HepG2 (cell line): ENCODE measurements around the gene ZFYVE28. TPM values are rescaled to one million over a fixed set of nuclear protein-coding genes. Genes with fewer than 3 reads are reported as not detected.

Experiments
- E2F5 ChIP-seq: sonication (generic); formaldehyde crosslinking; conservative IDR thresholded peaks from 2 replicates; pipeline ENCODE4 v1.4.0; 2020; ENCODE audit warnings: missing genetic modification reagents
- GTF3A ChIP-seq: sonication (generic); formaldehyde crosslinking; conservative IDR thresholded peaks from 2 replicates; pipeline ENCODE4 v1.4.0; 2020; ENCODE audit warnings: mild to moderate bottlenecking, missing genetic modification reagents
- KAT2B ChIP-seq: fragments of 150-350 bp; IDR thresholded peaks from 2 replicates; pipeline ENCODE4 v1.6.1; 2014; ENCODE audit warnings: low read depth, low read length, borderline replicate concordance
- KDM5B ChIP-seq: sonication (generic); formaldehyde crosslinking; IDR thresholded peaks from 2 replicates; pipeline ENCODE4 v1.4.0; 2020; ENCODE audit warnings: missing genetic modification reagents, mild to moderate bottlenecking, borderline replicate concordance
- ZBED4 ChIP-seq: sonication (generic); formaldehyde crosslinking; IDR thresholded peaks from 2 replicates; pipeline ENCODE4 v1.4.0; 2020; ENCODE audit warnings: missing genetic modification reagents, borderline replicate concordance
- ZNF530 ChIP-seq: sonication (generic); formaldehyde crosslinking; IDR thresholded peaks from 2 replicates; pipeline ENCODE4 v1.5.0; 2020; ENCODE audit warnings: low read depth, mild to moderate bottlenecking, missing genetic modification reagents
- polyA plus RNA-seq, 8 experiments: library from polyadenylated mRNA; depleted of rRNA in 3 of 8; stranded (reverse) in 7 of 8; unstranded in 1 of 8; fragments of >200 nt; fragmentation: Illumina TruSeq in 4 of 8; extraction: Trizol in 4 of 8; gene quantifications; 2 replicates each; pipeline versions ENCODE4 v1.2.1 to v1.2.3, GENCODE V29; 2011 to 2016; ENCODE audit warnings: low read depth in 4 of 8, missing spikeins in 1 of 8, mixed read lengths in 1 of 8; ENCODE audit not compliant: insufficient read depth in 1 of 8
- total RNA-seq, 5 experiments: library from RNA; depleted of rRNA; stranded (reverse); fragments of >200 nt; fragmentation: Illumina TruSeq; extraction: Trizol; gene quantifications; 2 replicates each; pipeline ENCODE4 v1.2.3, GENCODE V29; 2016; ENCODE audit warnings: low read depth in 1 of 5

The ZFYVE28 gene
- total and polyA plus RNA-seq, 2 of the 13 experiments (the other 11 are each of a cell fraction or from before 2014, with no cell fraction given): 0.12 to 0.22 TPM

GRCh38 chr4:2259036-2259540, 159.4 kb downstream of the ZFYVE28 start (continued):
- TF ChIP-seq ZBED4 (CRISPR knock-in tag) (no peak), GTF3A (CRISPR knock-in tag) (no peak), E2F5 (no peak), KDM5B (CRISPR knock-in tag) (no peak), KAT2B (no peak), ZNF530 (no peak)
